Upper lobe of left lung (tissue), 4 donors: ENCODE results near the gene RPL32.

Source experiments
- CTCF ChIP-seq, 6 experiments: fragments of 450-650 bp in 4 of 6; fragments of 200-600 bp in 2 of 6; sonication (generic) in 2 of 6; IDR thresholded peaks; one replicate each; pipeline ENCODE4 v1.5.1; 2016 to 2019; ENCODE audit warnings: antibody characterized with exemption in 6 of 6
- POLR2AphosphoS5 ChIP-seq, 2 donors: sonication (generic); formaldehyde crosslinking; IDR thresholded peaks; one replicate each; pipeline ENCODE4 v1.5.1; 2017; ENCODE audit warnings: antibody characterized with exemption in 2 of 2

GRCh38 chr3:12797124-12797891 is 44.1 kb downstream of the RPL32 start:
- TF ChIP-seq CTCF (IDR thresholded peaks at IDR 0.05) (no peak), POLR2AphosphoS5 (IDR thresholded peaks at IDR 0.05) (no peak)
